Sigmoid colon (tissue), 4 donors: ENCODE data around the gene MUC5B.

Source experiments
- EP300 ChIP-seq, 4 donors: sonication (generic); formaldehyde crosslinking; IDR thresholded peaks; one replicate each; pipeline ENCODE4 v1.6.1; 2017; ENCODE audit warnings: antibody characterized with exemption in 4 of 4
- POLR2A ChIP-seq, 2 donors: fragments of 450-650 bp; IDR thresholded peaks; one replicate each; pipeline ENCODE4 v1.6.1; 2016; ENCODE audit warnings: antibody characterized with exemption in 2 of 2, mild to moderate bottlenecking in 2 of 2, moderate library complexity in 2 of 2
- TF ChIP-seq, protein P1 (sequence below), 4 experiments: fragments of 450-650 bp in 3 of 4; fragments of 200-600 bp in 1 of 4; IDR thresholded peaks; one replicate each; pipeline ENCODE4 v1.5.1; 2016 to 2019; ENCODE audit warnings: antibody characterized with exemption in 4 of 4, mild to moderate bottlenecking in 3 of 4, moderate library complexity in 2 of 4

DNA sequence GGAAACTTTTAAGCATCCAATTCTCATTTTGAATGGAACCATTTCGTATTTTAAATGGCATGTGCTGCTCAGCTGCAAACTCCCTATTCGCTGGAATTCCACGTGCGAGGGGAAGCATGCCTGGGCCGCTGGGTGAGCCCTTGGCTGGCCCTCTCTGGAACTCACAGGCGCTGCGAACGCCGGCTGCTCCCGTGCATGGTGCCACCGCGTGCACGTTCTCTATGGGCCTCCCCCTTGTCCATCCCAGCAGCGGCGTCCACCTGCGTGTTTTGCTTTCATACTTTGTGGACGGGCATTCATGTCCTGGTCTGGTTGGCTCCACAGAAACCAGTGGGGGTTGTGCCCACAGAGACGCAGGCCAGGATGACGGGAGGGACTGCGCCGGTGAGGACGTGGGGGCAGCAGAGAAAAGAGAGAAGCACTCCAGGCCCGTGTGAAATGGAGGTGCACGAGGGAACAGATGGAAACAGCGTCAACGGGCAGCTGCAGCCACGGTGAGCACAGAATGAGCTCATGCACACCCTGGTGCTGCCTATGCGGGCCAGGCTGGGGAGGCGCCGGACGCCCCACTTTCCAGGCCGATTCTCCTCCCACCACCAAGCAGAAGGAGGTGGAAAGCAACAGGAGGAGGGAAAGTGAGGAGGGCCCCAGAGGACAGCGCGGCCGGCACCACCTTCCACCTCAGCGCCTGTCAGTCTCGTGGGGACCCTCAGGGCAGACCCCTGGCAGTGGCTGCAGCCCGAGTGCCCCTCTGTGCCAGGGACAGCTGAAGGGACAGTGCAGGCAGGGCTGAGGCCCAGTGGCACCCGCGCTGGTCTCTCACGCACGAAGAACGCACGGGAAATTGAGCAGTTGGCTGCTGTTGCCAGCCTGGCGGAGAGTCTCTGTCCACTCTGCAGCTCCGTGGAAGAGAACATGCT is 57.5 kb downstream of the MUC5B start:
- TF ChIP-seq, protein P1, sequence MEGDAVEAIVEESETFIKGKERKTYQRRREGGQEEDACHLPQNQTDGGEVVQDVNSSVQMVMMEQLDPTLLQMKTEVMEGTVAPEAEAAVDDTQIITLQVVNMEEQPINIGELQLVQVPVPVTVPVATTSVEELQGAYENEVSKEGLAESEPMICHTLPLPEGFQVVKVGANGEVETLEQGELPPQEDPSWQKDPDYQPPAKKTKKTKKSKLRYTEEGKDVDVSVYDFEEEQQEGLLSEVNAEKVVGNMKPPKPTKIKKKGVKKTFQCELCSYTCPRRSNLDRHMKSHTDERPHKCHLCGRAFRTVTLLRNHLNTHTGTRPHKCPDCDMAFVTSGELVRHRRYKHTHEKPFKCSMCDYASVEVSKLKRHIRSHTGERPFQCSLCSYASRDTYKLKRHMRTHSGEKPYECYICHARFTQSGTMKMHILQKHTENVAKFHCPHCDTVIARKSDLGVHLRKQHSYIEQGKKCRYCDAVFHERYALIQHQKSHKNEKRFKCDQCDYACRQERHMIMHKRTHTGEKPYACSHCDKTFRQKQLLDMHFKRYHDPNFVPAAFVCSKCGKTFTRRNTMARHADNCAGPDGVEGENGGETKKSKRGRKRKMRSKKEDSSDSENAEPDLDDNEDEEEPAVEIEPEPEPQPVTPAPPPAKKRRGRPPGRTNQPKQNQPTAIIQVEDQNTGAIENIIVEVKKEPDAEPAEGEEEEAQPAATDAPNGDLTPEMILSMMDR (IDR thresholded peaks at IDR 0.05), result no peak
- TF ChIP-seq POLR2A (IDR thresholded peaks at IDR 0.05) (no peak), EP300 (IDR thresholded peaks at IDR 0.05) (no peak)
